Natural killer cell (primary cell): ENCODE results near the gene MYADML2. TPM values are rescaled to one million over a fixed set of nuclear protein-coding genes. Genes with fewer than 3 reads are reported as not detected.
"Not testable (repeated sequence)": the region's sequence is repeated elsewhere in the genome, so short reads cannot be mapped to it uniquely, and the experiment has no call there.

Source experiments
- ATAC-seq, 3 donors: fragments of 150-1000 bp in 2 of 3; fragments of 200-7000 bp in 1 of 3; cut with Tn5 transposase; 1 replicate in 1 of 3; 2 replicates in 2 of 3; pipeline ENCODE4 v1.10.0; 2021; ENCODE audit warnings: mild to moderate bottlenecking in 2 of 3, moderate library complexity in 2 of 3
- DNase-seq, 2 donors: peaks; one replicate each; pipeline versions ENCODE4 v3.0.0 to v3.0.0-alpha.2; 2013 to 2021; ENCODE audit warnings: mixed read lengths in 1 of 2
- H3K27ac ChIP-seq: one replicate; pipeline ENCODE4 v1.5.1; 2013; ENCODE audit warnings: mild to moderate bottlenecking, low read length
- H3K27me3 ChIP-seq: one replicate; pipeline ENCODE4 v1.6.1; 2013; ENCODE audit warnings: low read length; ENCODE audit not compliant: control insufficient read depth, insufficient read depth
- H3K36me3 ChIP-seq: one replicate; pipeline ENCODE4 v1.6.1; 2013; ENCODE audit warnings: low read length; ENCODE audit not compliant: control insufficient read depth, insufficient read depth
- H3K4me1 ChIP-seq: one replicate; pipeline ENCODE4 v1.6.1; 2013; ENCODE audit warnings: low read length; ENCODE audit not compliant: control insufficient read depth, insufficient read depth
- H3K4me3 ChIP-seq: one replicate; pipeline ENCODE4 v1.5.1; 2013; ENCODE audit warnings: low read length
- H3K9me3 ChIP-seq: one replicate; pipeline ENCODE4 v1.6.1; 2013; ENCODE audit warnings: low read length; ENCODE audit not compliant: control insufficient read depth, insufficient read depth
- H3K27ac Mint-ChIP-seq, 2 donors: one replicate each; pipeline ENCODE4 v1.8.0; 2022; ENCODE audit warnings: mild to moderate bottlenecking in 2 of 2, mixed read lengths in 2 of 2, moderate library complexity in 1 of 2
- H3K27me3 Mint-ChIP-seq, 2 donors: one replicate each; pipeline ENCODE4 v1.8.0; 2022; ENCODE audit warnings: low read depth in 2 of 2, mixed read lengths in 2 of 2
- H3K36me3 Mint-ChIP-seq: one replicate; pipeline ENCODE4 v1.8.0; 2022; ENCODE audit warnings: mixed read lengths
- H3K4me1 Mint-ChIP-seq, 2 donors: one replicate each; pipeline ENCODE4 v1.8.0; 2022; ENCODE audit warnings: mixed read lengths in 2 of 2
- H3K4me3 Mint-ChIP-seq: one replicate; pipeline ENCODE4 v1.8.0; 2022; ENCODE audit warnings: mild to moderate bottlenecking, moderate library complexity, mixed read lengths
- H3K9me3 Mint-ChIP-seq, 2 donors: one replicate each; pipeline ENCODE4 v1.8.0; 2022; ENCODE audit warnings: mixed read lengths in 2 of 2
- WGBS: methylation state at CpG from one replicate; pipeline ENCODE4 v1.1.7; 2013; ENCODE audit warnings: missing lambda C conversion rate; ENCODE audit not compliant: insufficient coverage; 5-methylcytosine and 5-hydroxymethylcytosine counted together
- intact Hi-C: fragments of 100-400 bp; cut with micrococcal nuclease; formaldehyde crosslinking; loops from one replicate; pipeline ENCODE4 v1.14.2; 2022
- total RNA-seq, 4 donors: library from RNA; stranded (reverse); fragments of 120-200 nt in 1 of 4; gene quantifications; one replicate each; pipeline versions ENCODE4 v1.2.3 to v1.2.4, GENCODE V29; 2013 to 2022
- TF ChIP-seq, protein P1 (sequence below): fragments of 200-600 bp; IDR thresholded peaks from one replicate; pipeline ENCODE4 v1.8.0; 2022; ENCODE audit warnings: antibody characterized with exemption

MYADML2 gene
- total RNA-seq, 3 donors from 2014 or later (not counting 1 experiment from before 2014, with no cell fraction given), result not detected

DNA sequence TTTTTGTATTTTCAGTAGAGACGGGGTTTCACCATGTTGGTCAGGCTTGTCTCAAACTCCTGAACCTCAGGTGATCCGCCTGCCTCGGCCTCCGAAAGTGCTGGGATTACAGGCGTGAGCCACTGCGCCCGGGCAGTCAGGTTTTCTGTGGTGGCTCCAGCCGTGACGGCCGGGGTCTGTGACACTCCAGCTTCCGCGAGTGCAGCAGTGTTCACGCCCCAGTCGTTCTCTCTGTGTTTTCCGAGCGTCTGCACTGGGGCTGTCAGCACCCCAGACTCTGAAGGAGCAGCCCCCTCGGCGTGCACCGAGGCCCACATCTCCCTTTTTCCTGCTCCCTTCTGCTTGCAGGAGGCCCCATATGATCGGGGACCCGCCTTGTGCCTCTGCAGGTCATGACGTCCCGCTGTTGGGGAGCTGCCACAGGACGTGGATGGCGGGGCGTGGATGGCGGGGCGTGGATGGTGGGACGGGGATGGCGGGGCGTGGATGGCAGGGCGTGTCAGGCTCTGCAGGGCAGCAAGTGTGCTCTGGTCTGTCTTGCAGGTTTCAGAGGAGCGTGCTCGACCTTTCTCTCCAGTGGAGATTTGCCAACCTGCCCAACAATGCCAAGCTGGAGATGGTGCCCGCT, 36.1 kb upstream of the MYADML2 start:
- Histone ChIP-seq H3K4me1 (peaks cover 17% of the 10 kb centered on the region), H3K36me3 (peaks cover 25% of the 10 kb centered on the region), H3K4me3 (no peak overlapping the region), H3K27ac (no peak overlapping the region), H3K27me3 (no peaks in the 10 kb centered on the region), H3K9me3 (no peaks in the 10 kb centered on the region)
- Mint-ChIP-seq H3K27ac (no peak overlapping the region), H3K27me3 (no peaks in the 10 kb centered on the region), H3K4me3 (no peak overlapping the region), H3K4me1 (peaks cover 5 to 37% of the 10 kb centered on the region in 2 donors), H3K9me3 (no peaks in the 10 kb centered on the region), H3K36me3 (no peaks in the 10 kb centered on the region)
- DNase-seq, result no peak
- ATAC-seq, result no peak
- WGBS, result 97% methylated on average over 35 of the region's 35 CpGs
- intact Hi-C loops, result no loop called here
- TF ChIP-seq, protein P1, sequence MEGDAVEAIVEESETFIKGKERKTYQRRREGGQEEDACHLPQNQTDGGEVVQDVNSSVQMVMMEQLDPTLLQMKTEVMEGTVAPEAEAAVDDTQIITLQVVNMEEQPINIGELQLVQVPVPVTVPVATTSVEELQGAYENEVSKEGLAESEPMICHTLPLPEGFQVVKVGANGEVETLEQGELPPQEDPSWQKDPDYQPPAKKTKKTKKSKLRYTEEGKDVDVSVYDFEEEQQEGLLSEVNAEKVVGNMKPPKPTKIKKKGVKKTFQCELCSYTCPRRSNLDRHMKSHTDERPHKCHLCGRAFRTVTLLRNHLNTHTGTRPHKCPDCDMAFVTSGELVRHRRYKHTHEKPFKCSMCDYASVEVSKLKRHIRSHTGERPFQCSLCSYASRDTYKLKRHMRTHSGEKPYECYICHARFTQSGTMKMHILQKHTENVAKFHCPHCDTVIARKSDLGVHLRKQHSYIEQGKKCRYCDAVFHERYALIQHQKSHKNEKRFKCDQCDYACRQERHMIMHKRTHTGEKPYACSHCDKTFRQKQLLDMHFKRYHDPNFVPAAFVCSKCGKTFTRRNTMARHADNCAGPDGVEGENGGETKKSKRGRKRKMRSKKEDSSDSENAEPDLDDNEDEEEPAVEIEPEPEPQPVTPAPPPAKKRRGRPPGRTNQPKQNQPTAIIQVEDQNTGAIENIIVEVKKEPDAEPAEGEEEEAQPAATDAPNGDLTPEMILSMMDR, result no peak

DNA sequence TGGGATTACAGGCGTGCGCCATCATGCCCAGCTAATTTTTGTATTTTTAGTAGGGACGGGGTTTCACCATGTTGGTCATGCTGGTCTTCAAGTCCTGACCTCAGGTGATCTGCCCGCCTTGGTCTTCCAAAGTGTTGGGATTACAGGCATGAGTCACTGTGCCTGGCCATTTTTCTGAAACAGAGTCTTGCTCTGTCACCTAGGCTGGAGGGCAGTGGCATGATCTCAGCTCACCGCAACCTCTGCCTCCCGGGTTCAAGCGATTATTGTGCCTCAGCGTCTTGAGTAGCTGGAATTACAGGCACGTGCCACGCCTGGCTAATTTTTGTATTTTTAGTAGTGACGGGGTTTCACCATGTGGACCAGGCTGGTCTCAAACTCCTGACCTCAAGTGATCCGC, 34.5 kb upstream of the MYADML2 start:
- intact Hi-C loops, H3K4me3 ChIP-seq, H3K27ac Mint-ChIP-seq, H3K4me3 Mint-ChIP-seq, DNase-seq, H3K9me3 Mint-ChIP-seq, H3K9me3 ChIP-seq, H3K27me3 Mint-ChIP-seq, ATAC-seq, H3K27me3 ChIP-seq, H3K27ac ChIP-seq, H3K36me3 Mint-ChIP-seq: not testable (repeated sequence)
- Histone ChIP-seq H3K4me1 (peaks cover 25% of the 10 kb centered on the region), H3K36me3 (peaks cover 24% of the 10 kb centered on the region)
- peaks cover 5 to 36% of the 10 kb centered on the region in 2 donors for H3K4me1 Mint-ChIP-seq
- 96% methylated on average over 12 of the region's 12 CpGs for WGBS

DNA sequence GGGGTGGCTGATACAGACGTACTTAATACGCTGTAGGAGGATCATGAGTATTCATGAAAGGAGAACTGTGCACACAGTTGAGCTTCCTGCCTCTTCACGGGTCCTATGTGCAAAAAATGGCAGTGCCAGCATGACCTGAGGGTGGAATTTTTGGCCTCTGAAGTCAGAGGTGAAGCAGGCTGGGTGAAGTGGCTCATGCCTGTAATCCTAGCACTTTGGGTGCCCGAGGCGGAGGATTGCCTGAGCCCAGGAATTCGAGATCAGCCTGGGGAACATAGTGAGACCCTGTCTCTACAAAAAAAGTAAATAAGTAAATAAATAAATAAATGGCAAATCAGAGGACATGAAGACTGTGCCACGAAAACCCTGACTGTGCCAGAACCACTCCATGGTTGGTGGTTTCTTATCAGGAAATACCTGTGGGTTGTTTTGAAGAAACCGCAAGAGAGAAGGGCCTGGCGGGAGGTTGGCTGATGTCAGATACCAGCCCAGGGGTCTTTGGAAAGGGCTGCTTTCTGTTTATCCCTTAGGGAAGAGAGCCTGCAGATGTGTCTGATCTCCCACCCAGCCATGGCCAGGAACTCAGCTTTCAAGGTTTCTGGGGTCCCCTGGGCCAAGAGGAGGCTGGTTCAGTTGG, 33.8 kb upstream of the MYADML2 start:
- Mint-ChIP-seq H3K36me3 (no peaks in the 10 kb centered on the region), H3K27me3 (no peaks in the 10 kb centered on the region), H3K4me1 (peaks cover 5 to 38% of the 10 kb centered on the region in 2 donors), H3K4me3 (no peak overlapping the region), H3K27ac (no peak overlapping the region), H3K9me3 (no peaks in the 10 kb centered on the region)
- Histone ChIP-seq H3K27me3 (no peaks in the 10 kb centered on the region), H3K27ac (no peak overlapping the region), H3K36me3 (peaks cover 18% of the 10 kb centered on the region), H3K4me3 (no peak overlapping the region), H3K4me1 (peaks cover 29% of the 10 kb centered on the region), H3K9me3 (no peaks in the 10 kb centered on the region)
- intact Hi-C loops, result no loop called here
- ATAC-seq, result no peak
- peak in 1 of 2 donors; percentile 43 for DNase-seq
- WGBS, result 45% methylated on average over 9 of the region's 9 CpGs
- TF ChIP-seq, protein P1, result no peak

DNA sequence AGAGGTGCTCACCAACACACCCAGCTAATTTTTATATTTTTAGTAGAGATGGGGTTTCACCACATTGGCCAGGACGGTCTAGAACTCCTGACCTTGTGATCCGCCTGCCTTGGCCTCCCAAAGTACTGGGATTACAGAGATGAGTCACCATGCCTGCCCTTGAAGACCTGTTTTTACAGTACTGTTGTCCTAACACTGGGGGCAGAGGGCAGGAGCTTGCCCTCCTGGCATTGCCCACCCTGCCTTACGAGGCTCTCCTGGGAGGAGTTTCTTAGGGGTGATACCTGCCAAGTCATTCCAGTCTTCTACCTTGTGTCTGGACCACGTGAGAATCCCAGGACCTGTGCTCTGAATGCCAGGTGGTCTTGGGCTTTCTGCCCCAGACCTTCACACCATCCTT, 33.1 kb upstream of the MYADML2 start:
- Mint-ChIP-seq H3K4me3 (peak overlapping the region; percentile 56), H3K36me3 (no peaks in the 10 kb centered on the region), H3K27me3 (no peaks in the 10 kb centered on the region), H3K27ac (no peak overlapping the region), H3K4me1 (peaks cover 5 to 36% of the 10 kb centered on the region in 2 donors), H3K9me3 (no peaks in the 10 kb centered on the region)
- TF ChIP-seq, protein P1, result no peak
- Histone ChIP-seq H3K27me3 (no peaks in the 10 kb centered on the region), H3K27ac (no peak overlapping the region), H3K9me3 (no peaks in the 10 kb centered on the region), H3K36me3 (peaks cover 11% of the 10 kb centered on the region), H3K4me1 (peaks cover 29% of the 10 kb centered on the region), H3K4me3 (no peak overlapping the region)
- 99% methylated on average over 4 of the region's 4 CpGs for WGBS
- no peak for DNase-seq
- intact Hi-C loops, result no loop called here
- ATAC-seq, result no peak
